Hepatocyte (in vitro differentiated cells): ENCODE measurements around the gene DKK2.

Source experiments
- EZH2 ChIP-seq: fragments of 200-600 bp; sonication (generic); IDR thresholded peaks from 2 replicates; pipeline ENCODE4 v1.6.1; 2016; ENCODE audit warnings: antibody characterized with exemption, mild to moderate bottlenecking, borderline replicate concordance
- TF ChIP-seq, protein P1 (sequence below): fragments of 200-600 bp; sonication (generic); IDR thresholded peaks from 2 replicates; pipeline ENCODE4 v1.5.1; 2016; ENCODE audit warnings: antibody characterized with exemption, mild to moderate bottlenecking; ENCODE audit not compliant: poor library complexity

GRCh38 chr4:106987311-106987710, 48.8 kb downstream of the DKK2 start:
- TF ChIP-seq, protein P1, sequence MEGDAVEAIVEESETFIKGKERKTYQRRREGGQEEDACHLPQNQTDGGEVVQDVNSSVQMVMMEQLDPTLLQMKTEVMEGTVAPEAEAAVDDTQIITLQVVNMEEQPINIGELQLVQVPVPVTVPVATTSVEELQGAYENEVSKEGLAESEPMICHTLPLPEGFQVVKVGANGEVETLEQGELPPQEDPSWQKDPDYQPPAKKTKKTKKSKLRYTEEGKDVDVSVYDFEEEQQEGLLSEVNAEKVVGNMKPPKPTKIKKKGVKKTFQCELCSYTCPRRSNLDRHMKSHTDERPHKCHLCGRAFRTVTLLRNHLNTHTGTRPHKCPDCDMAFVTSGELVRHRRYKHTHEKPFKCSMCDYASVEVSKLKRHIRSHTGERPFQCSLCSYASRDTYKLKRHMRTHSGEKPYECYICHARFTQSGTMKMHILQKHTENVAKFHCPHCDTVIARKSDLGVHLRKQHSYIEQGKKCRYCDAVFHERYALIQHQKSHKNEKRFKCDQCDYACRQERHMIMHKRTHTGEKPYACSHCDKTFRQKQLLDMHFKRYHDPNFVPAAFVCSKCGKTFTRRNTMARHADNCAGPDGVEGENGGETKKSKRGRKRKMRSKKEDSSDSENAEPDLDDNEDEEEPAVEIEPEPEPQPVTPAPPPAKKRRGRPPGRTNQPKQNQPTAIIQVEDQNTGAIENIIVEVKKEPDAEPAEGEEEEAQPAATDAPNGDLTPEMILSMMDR: no peak
- no peak for TF ChIP-seq EZH2
